Fibroblast of skin of right quadriceps (primary cell): ENCODE results near the gene ADAMTS15.

Source experiments
- DNase-seq: peaks from one replicate; pipeline ENCODE4 v3.0.0-alpha.2; 2013

Gene ADAMTS15

DNA sequence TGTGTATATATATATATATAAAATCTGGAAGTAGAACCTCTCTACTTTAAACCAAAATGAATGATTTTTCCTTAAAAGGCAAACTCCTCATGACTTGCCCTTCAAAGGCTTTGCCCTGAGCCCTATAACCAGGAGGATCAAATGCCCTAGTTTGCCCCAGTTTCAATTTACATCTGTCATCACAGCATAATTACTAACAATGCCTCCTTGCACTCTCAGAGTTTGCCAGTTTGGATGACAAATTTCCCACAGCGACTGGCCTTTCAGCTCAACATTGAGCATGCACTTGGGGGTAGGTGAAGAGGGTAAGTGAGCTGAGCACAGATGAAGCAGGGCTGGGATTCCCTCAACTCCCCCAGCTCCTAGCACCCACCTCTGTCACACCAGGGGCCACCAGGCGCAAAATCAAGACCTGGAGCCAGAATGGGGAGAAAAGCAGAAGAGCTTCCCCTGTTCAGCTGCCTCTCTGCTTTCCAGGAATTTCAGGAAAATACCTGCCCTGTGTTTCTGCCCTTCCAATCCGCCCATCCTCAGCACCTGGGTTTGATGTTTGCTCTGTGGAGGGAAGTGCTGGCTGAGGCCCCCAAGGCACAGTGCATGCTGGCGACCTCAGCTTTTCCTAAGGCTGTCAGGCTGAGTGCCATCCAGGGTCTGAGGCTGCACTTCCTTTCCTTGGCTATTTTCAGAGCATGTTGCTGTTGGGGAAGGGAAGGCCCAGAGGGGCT lies 67.5 kb downstream of the ADAMTS15 start:
- DNase-seq, result no peak

GRCh38 chr11:130516554-130517505 lies 68.4 kb downstream of the ADAMTS15 start:
- DNase-seq, result no peak

DNA sequence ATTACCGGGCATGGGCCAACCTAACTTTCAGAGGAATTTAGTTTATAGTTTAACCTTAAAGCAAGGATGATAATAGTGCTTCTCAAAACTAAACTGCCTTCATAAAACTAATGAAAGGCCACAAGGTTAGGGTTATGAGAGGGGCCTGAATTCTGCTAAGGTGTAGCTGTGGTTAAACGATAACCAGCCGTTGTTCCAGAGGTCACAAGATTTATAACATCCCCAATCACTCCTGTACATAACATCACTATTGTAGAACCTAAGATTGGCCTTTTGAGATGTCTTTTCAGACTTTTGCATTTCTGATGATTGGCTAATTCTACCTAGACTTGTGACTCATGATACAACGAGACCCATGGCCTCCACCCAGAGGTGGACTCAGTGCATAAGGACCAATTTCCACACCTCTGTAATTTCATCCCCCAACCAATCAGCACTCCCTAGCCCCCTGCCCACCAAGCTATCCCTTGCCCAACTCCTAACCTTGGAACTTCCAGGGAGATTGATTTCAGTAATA lies 69.8 kb downstream of the ADAMTS15 start:
- no peak for DNase-seq

DNA sequence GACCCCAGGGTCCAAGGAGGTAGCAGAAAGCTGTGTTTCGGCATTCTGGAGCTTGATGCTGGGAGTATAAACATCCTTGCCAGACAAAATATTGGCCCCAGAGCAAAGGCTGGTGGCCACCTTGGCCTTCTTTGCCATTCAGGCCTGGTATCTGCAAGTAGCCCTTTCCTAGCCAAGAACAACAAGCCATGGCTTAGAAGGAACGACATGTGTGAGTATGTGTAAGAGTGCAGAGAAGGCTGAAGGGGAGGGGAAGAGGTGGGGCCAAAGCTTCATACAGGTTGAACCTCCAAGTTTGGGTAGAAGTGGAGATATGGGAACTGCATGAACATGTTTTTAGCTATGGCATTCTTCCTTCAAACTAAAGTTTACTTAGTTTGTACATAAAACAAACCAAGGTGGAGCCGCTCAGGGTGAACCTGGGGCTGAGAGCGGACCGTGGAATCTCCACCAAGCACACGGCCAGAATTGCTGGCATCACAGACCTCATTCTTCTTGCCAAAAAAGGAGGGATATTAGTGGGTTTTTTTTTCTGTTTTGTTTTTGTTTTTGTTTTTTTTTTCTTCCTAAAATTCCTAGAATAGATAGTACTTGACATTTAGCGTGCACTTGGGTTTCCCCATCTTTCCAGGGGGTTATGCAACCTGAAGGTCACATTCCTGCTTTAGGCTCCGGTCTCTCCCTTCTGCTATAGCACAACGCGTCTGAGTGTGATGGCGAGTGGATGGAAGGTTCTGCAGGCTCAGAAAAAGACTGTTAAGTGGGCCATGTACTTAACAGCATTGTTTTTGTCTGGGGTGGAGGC lies 70.9 kb downstream of the ADAMTS15 start:
- no peak for DNase-seq

GRCh38 chr11:130520271-130520671 lies 71.8 kb downstream of the ADAMTS15 start:
- DNase-seq, result no peak

DNA sequence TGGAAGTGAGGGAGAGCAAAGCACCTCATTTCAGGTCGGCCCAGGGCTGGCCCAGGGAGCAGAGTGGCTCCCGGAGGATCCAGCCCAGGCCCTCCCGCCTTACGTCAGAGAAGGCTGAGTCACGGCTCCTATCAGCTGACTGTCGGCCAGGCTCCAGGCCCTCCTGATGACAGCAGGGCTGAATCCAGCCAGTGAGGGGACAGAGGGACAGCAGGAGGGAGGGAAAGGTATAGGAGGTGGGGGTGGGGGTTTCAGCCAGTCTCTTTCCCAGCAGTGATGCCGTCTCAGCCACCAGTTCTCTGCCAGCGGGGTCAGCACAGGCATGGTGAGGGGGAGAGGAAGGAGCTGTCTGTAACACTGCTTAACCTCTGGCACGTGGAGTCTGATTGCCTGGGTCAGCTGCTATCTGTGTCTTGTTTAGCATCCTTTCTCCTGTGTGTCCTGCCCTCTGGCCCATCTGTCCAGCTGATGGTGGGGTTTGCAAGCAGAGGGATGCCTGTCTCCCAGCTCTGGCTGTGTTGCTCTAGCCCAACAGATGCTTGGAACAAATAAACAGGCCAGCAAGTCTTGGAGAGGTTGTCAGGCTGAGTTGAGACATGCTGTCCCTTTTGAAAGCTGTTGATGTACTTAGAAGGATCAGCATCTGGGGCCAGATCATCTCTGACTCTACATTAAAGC lies 74.0 kb downstream of the ADAMTS15 start:
- peak; percentile 89 for DNase-seq

DNA sequence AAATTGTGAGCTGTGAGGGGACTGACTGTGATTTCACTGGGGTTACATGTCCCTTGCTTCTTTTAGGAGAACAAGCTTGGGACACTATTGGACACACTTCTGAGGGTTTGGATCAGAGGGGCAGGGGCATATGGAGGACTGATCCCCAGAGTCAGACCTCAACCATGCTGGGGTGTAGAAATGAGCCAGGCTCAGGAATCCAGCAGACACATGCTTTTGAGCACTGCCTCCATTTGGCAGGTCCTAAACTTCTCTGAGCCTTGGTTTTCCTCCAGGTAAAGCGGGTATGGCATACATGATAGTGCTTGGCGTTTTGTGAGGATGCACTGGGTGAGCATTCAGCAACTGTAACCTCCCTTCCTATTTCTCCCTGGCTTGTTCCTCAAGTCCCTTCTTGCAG lies 74.7 kb downstream of the ADAMTS15 start:
- DNase-seq, result no peak

DNA sequence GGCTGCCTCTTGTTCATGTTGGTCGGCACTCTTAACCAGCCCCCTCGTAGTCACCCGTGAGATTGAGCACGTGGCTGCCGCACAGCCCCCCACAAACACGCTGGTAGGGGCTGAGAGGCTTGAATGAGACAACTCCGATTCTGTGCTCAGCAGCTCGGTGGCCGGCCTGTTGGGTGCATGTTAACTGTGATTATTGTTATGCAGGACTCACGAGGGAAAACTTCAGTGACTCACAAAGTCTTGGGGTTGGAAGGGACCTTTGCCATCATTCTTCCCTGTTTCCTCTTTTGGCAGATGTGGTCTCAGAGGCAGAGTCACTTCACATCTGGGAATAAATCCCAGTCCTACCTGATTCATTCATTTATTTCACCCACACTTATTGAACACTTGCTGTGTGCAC lies 75.2 kb downstream of the ADAMTS15 start:
- peak; percentile 82 for DNase-seq

- DNase-seq, result no peak
These were observed 75.8 kb downstream of the ADAMTS15 start for GRCh38 chr11:130524132-130524790.

- no peak for DNase-seq
These were observed 76.9 kb downstream of the ADAMTS15 start for GRCh38 chr11:130525307-130525706.
